ENCODE results near the gene AGPAT4.

- TF ChIP-seq CTCF (conservative IDR thresholded peaks at IDR 0.05; ENCODE audit: low read length) (no peak), EZH2phosphoT487 (IDR thresholded peaks at IDR 0.05; ENCODE audit: borderline replicate concordance, low read depth, low read length) (no peak)
These were observed 104.8 kb downstream of the AGPAT4 start for GRCh38 chr6:161169035-161169434.
